Subcutaneous abdominal adipose tissue (tissue), 5 donors: ENCODE data around the gene TMEM139.
"Not testable (repeated sequence)": the region's sequence is repeated elsewhere in the genome, so short reads cannot be mapped to it uniquely, and the experiment has no call there.

Experiments used
- H3K27ac ChIP-seq: one replicate; pipeline ENCODE4 v1.7.0; 2013; ENCODE audit warnings: low read depth, mild to moderate bottlenecking, inconsistent platforms, low read length, moderate library complexity
- H3K27me3 ChIP-seq, 5 donors: one replicate each; pipeline ENCODE4 v1.7.0; 2013; ENCODE audit warnings: low read length in 5 of 5, inconsistent platforms in 1 of 5; ENCODE audit not compliant: control insufficient read depth in 5 of 5, insufficient read depth in 4 of 5
- H3K36me3 ChIP-seq, 5 donors: one replicate each; pipeline ENCODE4 v1.7.0; 2013; ENCODE audit warnings: low read length in 5 of 5; ENCODE audit not compliant: control insufficient read depth in 5 of 5, insufficient read depth in 5 of 5
- H3K4me1 ChIP-seq, 5 donors: one replicate each; pipeline ENCODE4 v1.7.0; 2013; ENCODE audit warnings: low read length in 5 of 5, mild to moderate bottlenecking in 3 of 5, moderate library complexity in 1 of 5; ENCODE audit not compliant: control insufficient read depth in 5 of 5, insufficient read depth in 5 of 5
- H3K4me3 ChIP-seq, 5 donors: one replicate each; pipeline ENCODE4 v1.7.0; 2013; ENCODE audit warnings: low read length in 5 of 5, low read depth in 1 of 5
- H3K9ac ChIP-seq, 5 donors: one replicate each; pipeline ENCODE4 v1.7.0; 2013; ENCODE audit warnings: low read length in 5 of 5, mild to moderate bottlenecking in 4 of 5, moderate library complexity in 3 of 5
- H3K9me3 ChIP-seq, 5 donors: one replicate each; pipeline ENCODE4 v1.7.0; 2013; ENCODE audit warnings: low read length in 5 of 5; ENCODE audit not compliant: control insufficient read depth in 5 of 5
- donor health status: healthy.
- donor health status: healthy.
- donor health status: healthy.
- donor health status: healthy.
- donor health status: healthy.

The TMEM139 gene

GRCh38 chr7:143256932-143257331, 27.8 kb upstream of the TMEM139 start:
- Histone ChIP-seq H3K9me3 (no peaks in the 10 kb centered on the region), H3K27ac (no peak overlapping the region), H3K4me1 (no peaks in the 10 kb centered on the region), H3K9ac (no peak overlapping the region), H3K27me3 (no peaks in the 10 kb centered on the region), H3K36me3 (no peaks in the 10 kb centered on the region), H3K4me3 (no peak overlapping the region)

DNA sequence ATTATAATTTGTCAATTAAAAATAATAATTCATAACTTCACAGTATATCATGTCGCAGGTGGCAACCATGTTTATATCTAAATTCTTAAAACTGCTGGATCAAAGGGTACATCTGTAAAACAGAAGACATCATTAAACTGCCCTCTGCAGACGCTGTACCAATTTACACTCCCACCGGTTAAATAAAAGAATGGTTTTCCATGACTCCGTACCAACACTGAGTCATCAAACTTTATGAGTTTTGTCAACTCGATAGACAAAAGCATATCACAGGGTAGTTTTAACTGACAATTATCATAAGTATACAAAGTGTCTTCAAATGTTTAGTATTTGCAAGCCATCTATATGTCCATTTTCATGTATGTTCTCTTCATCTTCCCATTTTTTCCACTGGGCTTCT, 27.3 kb upstream of the TMEM139 start:
- no peaks in the 10 kb centered on the region for H3K9me3 ChIP-seq
- no peak overlapping the region for H3K9ac ChIP-seq
- no peaks in the 10 kb centered on the region for H3K27me3 ChIP-seq
- no peak overlapping the region for H3K27ac ChIP-seq
- no peaks in the 10 kb centered on the region for H3K4me1 ChIP-seq
- no peak overlapping the region for H3K4me3 ChIP-seq
- no peaks in the 10 kb centered on the region for H3K36me3 ChIP-seq

- H3K4me3 ChIP-seq = no peak overlapping the region
- peaks cover 0 to 8% (median 6%) of the 10 kb centered on the region in 5 donors for H3K4me1 ChIP-seq
- no peaks in the 10 kb centered on the region for H3K9me3 ChIP-seq
- no peaks in the 10 kb centered on the region for H3K27me3 ChIP-seq
- no peaks in the 10 kb centered on the region for H3K36me3 ChIP-seq
- H3K27ac ChIP-seq = no peak overlapping the region
- H3K9ac ChIP-seq = no peak overlapping the region
These were observed 25.9 kb upstream of the TMEM139 start for GRCh38 chr7:143258831-143259230.

DNA sequence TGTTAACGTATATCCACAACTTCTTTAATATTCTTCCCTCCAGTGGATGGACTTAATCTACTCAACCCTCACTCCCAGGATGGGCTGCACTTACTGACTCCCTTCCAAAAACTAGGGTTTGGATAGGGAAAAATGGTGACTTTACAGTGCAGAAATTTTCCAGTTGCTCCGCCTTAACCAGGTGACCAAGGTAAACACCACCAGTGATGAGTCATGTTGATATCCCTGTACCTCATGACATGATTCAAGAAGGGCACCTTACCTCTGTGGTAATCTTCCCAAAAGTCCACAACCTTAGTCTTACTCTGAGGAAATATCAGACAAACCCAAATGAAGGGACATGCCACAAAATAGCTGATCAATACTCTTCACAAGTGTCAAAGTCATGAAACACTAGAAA, 25.0 kb upstream of the TMEM139 start:
- Histone ChIP-seq H3K27ac (no peak overlapping the region), H3K27me3 (no peaks in the 10 kb centered on the region), H3K4me1 (peaks cover 0 to 17% (median 16%) of the 10 kb centered on the region in 5 donors), H3K36me3 (peaks cover 0 to under 1% (median 0%) of the 10 kb centered on the region in 5 donors), H3K9ac (no peak overlapping the region), H3K9me3 (no peaks in the 10 kb centered on the region), H3K4me3 (no peak overlapping the region)

DNA sequence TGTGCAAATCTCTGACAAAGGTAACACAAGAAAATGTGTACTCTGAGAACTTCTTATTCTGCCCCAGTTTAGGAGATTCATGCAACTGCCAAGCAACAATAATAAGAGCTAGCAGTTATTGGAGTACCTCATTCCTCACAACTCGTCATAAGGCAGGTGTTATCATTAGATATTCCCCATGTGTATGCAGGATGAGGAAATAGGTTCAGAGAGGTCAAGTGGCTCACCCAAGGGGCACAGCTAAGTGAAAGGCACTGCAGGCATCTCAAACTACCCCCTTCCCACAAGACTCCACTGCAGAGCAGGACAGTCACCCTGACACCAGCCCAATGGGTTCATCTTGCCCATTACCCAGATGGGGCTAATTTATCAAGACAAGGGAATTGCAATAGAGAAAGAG, 22.9 kb upstream of the TMEM139 start:
- H3K9ac ChIP-seq = no peak overlapping the region
- H3K9me3 ChIP-seq = no peaks in the 10 kb centered on the region
- no peaks in the 10 kb centered on the region for H3K27me3 ChIP-seq
- H3K36me3 ChIP-seq = peaks cover 3 to 16% (median 5%) of the 10 kb centered on the region in 5 donors
- H3K27ac ChIP-seq = no peak overlapping the region
- peaks cover 2 to 24% (median 21%) of the 10 kb centered on the region in 5 donors for H3K4me1 ChIP-seq
- no peak overlapping the region for H3K4me3 ChIP-seq

DNA sequence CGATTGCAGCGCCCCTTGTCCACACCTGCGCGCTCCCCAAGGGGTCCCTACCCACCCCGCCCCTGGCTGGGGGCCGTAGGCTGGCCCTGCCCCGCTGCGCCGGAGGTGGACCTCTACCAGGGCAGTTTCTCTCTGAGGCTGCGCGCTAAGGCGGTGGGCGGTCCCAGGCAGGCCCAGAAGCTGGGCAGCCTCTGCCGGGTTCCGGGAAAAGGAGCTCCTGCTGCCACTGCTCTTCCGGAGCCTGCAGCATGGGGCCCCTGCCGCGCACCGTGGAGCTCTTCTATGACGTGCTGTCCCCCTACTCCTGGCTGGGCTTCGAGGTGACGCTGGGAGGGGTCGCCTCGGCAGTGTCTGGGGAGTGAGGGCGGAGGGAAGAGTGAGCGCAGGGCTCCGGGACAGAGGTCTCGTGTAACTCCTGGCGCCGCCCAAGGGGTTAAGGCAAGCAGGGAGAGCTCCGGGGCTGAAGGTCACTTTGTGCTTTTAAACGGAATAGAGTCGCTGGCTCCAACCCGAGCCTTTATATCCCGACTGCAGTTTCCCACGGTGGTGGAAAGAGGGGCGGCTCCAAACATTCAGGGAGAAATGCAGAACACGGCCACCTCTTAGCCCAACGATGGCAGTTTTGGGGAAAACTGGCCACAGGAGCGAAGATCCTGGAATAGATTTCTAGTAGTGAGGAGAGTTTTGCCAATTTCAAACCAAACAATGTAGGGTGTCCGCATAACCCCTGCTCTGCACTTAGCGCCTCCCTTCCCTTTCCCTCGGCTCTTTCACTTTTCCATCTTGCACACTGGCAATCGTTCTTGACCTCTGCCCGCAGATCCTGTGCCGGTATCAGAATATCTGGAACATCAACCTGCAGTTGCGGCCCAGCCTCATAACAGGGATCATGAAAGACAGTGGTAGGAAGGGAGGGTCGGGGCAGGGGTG, 21.2 kb upstream of the TMEM139 start, which contains the start of gene GSTK1:
Gene GSTK1 (plus strand): TSS at position 176 of the 930 bp plus-strand sequence. CDS start 73 bp downstream, at position 249.
- Histone ChIP-seq H3K27me3 (no peaks in the 10 kb centered on the region), H3K4me1 (peaks cover 2 to 24% (median 21%) of the 10 kb centered on the region in 5 donors), H3K36me3 (peaks cover 9 to 32% (median 22%) of the 10 kb centered on the region in 5 donors), H3K9me3 (no peaks in the 10 kb centered on the region), H3K9ac (peak within 1 kb of the TSS; percentile 89 to 94 (median 91)), H3K27ac (peak within 1 kb of the TSS; percentile 94), H3K4me3 (peak within 1 kb of the TSS; percentile 92 to 96 (median 95))

- Histone ChIP-seq H3K27ac (peak overlapping the region; percentile 94), H3K36me3 (peaks cover 11 to 39% (median 28%) of the 10 kb centered on the region in 5 donors), H3K4me3 (peak overlapping the region; percentile 92 to 96 (median 95)), H3K9ac (peak overlapping the region in 4 of 5 donors; percentile 89 to 92 (median 90)), H3K4me1 (peaks cover 2 to 24% (median 21%) of the 10 kb centered on the region in 5 donors)
- H3K9me3 ChIP-seq, H3K27me3 ChIP-seq: not testable (repeated sequence)
These were observed 20.6 kb upstream of the TMEM139 start for GRCh38 chr7:143264196-143264568.

- Histone ChIP-seq H3K27me3 (no peaks in the 10 kb centered on the region), H3K4me3 (peak overlapping the region in 4 of 5 donors; percentile 7 to 96 (median 94)), H3K4me1 (peaks cover 2 to 24% (median 21%) of the 10 kb centered on the region in 5 donors), H3K9ac (peak overlapping the region in 2 of 5 donors; percentile 23 to 92), H3K27ac (peak overlapping the region; percentile 94), H3K36me3 (peaks cover 11 to 45% (median 38%) of the 10 kb centered on the region in 5 donors), H3K9me3 (no peaks in the 10 kb centered on the region)
These were observed 19.6 kb upstream of the TMEM139 start for GRCh38 chr7:143265017-143265693.

- peaks cover 2 to 12% (median 11%) of the 10 kb centered on the region in 5 donors for H3K4me1 ChIP-seq
- no peak overlapping the region for H3K27ac ChIP-seq
- H3K36me3 ChIP-seq = peaks cover 11 to 45% (median 38%) of the 10 kb centered on the region in 5 donors
- no peak overlapping the region for H3K4me3 ChIP-seq
- no peak overlapping the region for H3K9ac ChIP-seq
- H3K9me3 ChIP-seq = no peaks in the 10 kb centered on the region
- no peaks in the 10 kb centered on the region for H3K27me3 ChIP-seq
These were observed 15.5 kb upstream of the TMEM139 start for GRCh38 chr7:143269251-143269650.

GRCh38 chr7:143271240-143271639, 13.5 kb upstream of the TMEM139 start:
- no peak overlapping the region for H3K9ac ChIP-seq
- no peaks in the 10 kb centered on the region for H3K4me1 ChIP-seq
- no peak overlapping the region for H3K4me3 ChIP-seq
- H3K27ac ChIP-seq = no peak overlapping the region
- H3K9me3 ChIP-seq = no peaks in the 10 kb centered on the region
- H3K27me3 ChIP-seq = no peaks in the 10 kb centered on the region
- peaks cover 10 to 36% (median 33%) of the 10 kb centered on the region in 5 donors for H3K36me3 ChIP-seq
